HG02642 (cell line): Measurements from ENCODE around the gene PIP5K1B.

ENCODE experiments used
- ATAC-seq: cut with Tn5 transposase; IDR thresholded peaks from one replicate; pipeline ENCODE4 v1.9.1; 2021; ENCODE audit warnings: mild to moderate bottlenecking; ENCODE audit not compliant: unreplicated experiment, poor library complexity

Gene PIP5K1B

GRCh38 chr9:68732405-68733020 is 27.5 kb downstream of the PIP5K1B start:
- ATAC-seq = no peak

- ATAC-seq = no peak
Measured at GRCh38 chr9:68733021-68733405, 28.0 kb downstream of the PIP5K1B start.

- no peak for ATAC-seq
Measured at GRCh38 chr9:68738358-68738757, 33.3 kb downstream of the PIP5K1B start.

- no peak for ATAC-seq
Measured at GRCh38 chr9:68739621-68740174, 34.7 kb downstream of the PIP5K1B start.

GRCh38 chr9:68740561-68740960 is 35.5 kb downstream of the PIP5K1B start:
- ATAC-seq = no peak

- ATAC-seq = no peak
Measured at GRCh38 chr9:68741234-68741633, 36.2 kb downstream of the PIP5K1B start.

- ATAC-seq = no peak
Measured at GRCh38 chr9:68741704-68742332, 36.8 kb downstream of the PIP5K1B start.

GRCh38 chr9:68742333-68742730 is 37.3 kb downstream of the PIP5K1B start:
- no peak for ATAC-seq

- no peak for ATAC-seq
Measured at GRCh38 chr9:68744426-68744825, 39.4 kb downstream of the PIP5K1B start.

GRCh38 chr9:68746525-68746924 is 41.5 kb downstream of the PIP5K1B start:
- ATAC-seq = no peak

GRCh38 chr9:68747043-68747533 is 42.0 kb downstream of the PIP5K1B start:
- ATAC-seq = no peak

GRCh38 chr9:68749135-68749534 is 44.1 kb downstream of the PIP5K1B start:
- ATAC-seq = no peak

- no peak for ATAC-seq
Measured at GRCh38 chr9:68749579-68750159, 44.6 kb downstream of the PIP5K1B start.

- ATAC-seq = no peak
Measured at GRCh38 chr9:68750255-68750654, 45.2 kb downstream of the PIP5K1B start.

- ATAC-seq = no peak
Measured at GRCh38 chr9:68750786-68751185, 45.7 kb downstream of the PIP5K1B start.

GRCh38 chr9:68751556-68751955 is 46.5 kb downstream of the PIP5K1B start:
- ATAC-seq = no peak

- ATAC-seq = no peak
Measured at GRCh38 chr9:68755051-68755450, 50.0 kb downstream of the PIP5K1B start.

GRCh38 chr9:68755752-68756151 is 50.7 kb downstream of the PIP5K1B start:
- no peak for ATAC-seq

- no peak for ATAC-seq
Measured at GRCh38 chr9:68759981-68760673, 55.1 kb downstream of the PIP5K1B start.

GRCh38 chr9:68760674-68761333 is 55.8 kb downstream of the PIP5K1B start:
- ATAC-seq = no peak
